K562 (cell line): ENCODE measurements around the gene HES5. TPM values are rescaled to one million over a fixed set of nuclear protein-coding genes. Genes with fewer than 3 reads are reported as not detected.
A peak's percentile ranks its signal among the peaks of the same experiment; 100 is the strongest.

Source experiments
- ARID4B ChIP-seq: sonication (generic); formaldehyde crosslinking; IDR thresholded peaks from 2 replicates; pipeline ENCODE4 v1.8.0; 2022; ENCODE audit warnings: mild to moderate bottlenecking, missing genetic modification reagents
- BRCA1 ChIP-seq, 2 experiments: fragments of 450-650 bp in 1 of 2; sonication (generic) in 1 of 2; formaldehyde crosslinking in 1 of 2; IDR thresholded peaks; 2 replicates each; pipeline versions ENCODE4 v1.5.0 to v1.6.1; 2017 to 2020; ENCODE audit warnings: mild to moderate bottlenecking in 1 of 2, missing genetic modification reagents in 1 of 2
- CCAR2 ChIP-seq: fragments of 200-400 bp; formaldehyde crosslinking; IDR thresholded peaks from 2 replicates; pipeline ENCODE4 v1.6.1; 2017; ENCODE audit warnings: mild to moderate bottlenecking, low read depth, low read length
- FOXP1 ChIP-seq: sonication (generic); formaldehyde crosslinking; IDR thresholded peaks from 2 replicates; pipeline ENCODE4 v1.8.0; 2022; ENCODE audit warnings: mild to moderate bottlenecking, missing genetic modification reagents
- GATAD2A ChIP-seq: fragments of 450-650 bp; IDR thresholded peaks from 2 replicates; pipeline ENCODE4 v1.6.1; 2017
- HCFC1 ChIP-seq: IDR thresholded peaks from 2 replicates; pipeline ENCODE4 v1.6.1; 2012; ENCODE audit warnings: low read depth, low read length, improper control_type of control experiment
- MCM5 ChIP-seq: fragments of 450-650 bp; IDR thresholded peaks from 2 replicates; pipeline ENCODE4 v1.6.1; 2016; ENCODE audit warnings: low read depth
- MTA2 ChIP-seq: fragments of 450-650 bp; IDR thresholded peaks from 2 replicates; pipeline ENCODE4 v1.6.1; 2016; ENCODE audit warnings: low read depth
- NCOA1 ChIP-seq: fragments of 450-650 bp; IDR thresholded peaks from 2 replicates; pipeline ENCODE4 v1.6.1; 2016; ENCODE audit warnings: low read depth
- PBX2 ChIP-seq, 2 experiments: IDR thresholded peaks in 1 of 2; conservative IDR thresholded peaks in 1 of 2; 2 replicates each; pipeline ENCODE4 v1.6.1; 2016; ENCODE audit warnings: low read depth in 2 of 2, mild to moderate bottlenecking in 1 of 2, missing compliant biosample characterization in 1 of 2, missing genetic modification characterization in 1 of 2, moderate library complexity in 1 of 2
- POLR2AphosphoS2 ChIP-seq: IDR thresholded peaks from 2 replicates; pipeline ENCODE4 v1.6.1; 2012; ENCODE audit warnings: low read length, improper control_type of control experiment
- POU5F1 ChIP-seq: fragments of 150-350 bp; IDR thresholded peaks from 2 replicates; pipeline ENCODE4 v1.6.1; 2014; ENCODE audit warnings: borderline replicate concordance, low read length, low read depth, mild to moderate bottlenecking; ENCODE audit not compliant: partially characterized antibody
- RFX5 ChIP-seq: IDR thresholded peaks from 2 replicates; pipeline ENCODE4 v1.6.1; 2011; ENCODE audit warnings: low read depth, mild to moderate bottlenecking, improper control_type of control experiment, low read length
- SIX5 ChIP-seq, 2 experiments: IDR thresholded peaks; 2 replicates each; pipeline ENCODE4 v1.6.1; 2011; ENCODE audit warnings: low read length in 2 of 2, borderline replicate concordance in 1 of 2, low read depth in 1 of 2, mild to moderate bottlenecking in 1 of 2, moderate library complexity in 1 of 2; ENCODE audit not compliant: insufficient read depth in 1 of 2
- TEAD1 ChIP-seq, 2 experiments: fragments of 450-650 bp in 1 of 2; sonication (generic) in 1 of 2; formaldehyde crosslinking; IDR thresholded peaks; 2 replicates each; pipeline versions ENCODE4 v1.4.0 to v1.8.0; 2020 to 2022; ENCODE audit warnings: mild to moderate bottlenecking in 2 of 2, missing genetic modification reagents in 1 of 2
- ZFP36 ChIP-seq: fragments of 150-350 bp; IDR thresholded peaks from 2 replicates; pipeline ENCODE4 v1.6.1; 2018; ENCODE audit warnings: low read length, low read depth; ENCODE audit not compliant: partially characterized antibody
- ZNF121 ChIP-seq: sonication (generic); formaldehyde crosslinking; conservative IDR thresholded peaks from 2 replicates; pipeline ENCODE4 v1.8.0; 2022; ENCODE audit warnings: missing genetic modification reagents
- ZNF174 ChIP-seq: fragments of 250-450 bp; sonication (Bioruptor Pico); IDR thresholded peaks from 2 replicates; pipeline ENCODE4 v1.4.0; 2020; ENCODE audit warnings: mild to moderate bottlenecking
- ZNF347 ChIP-seq: fragments of 450-650 bp; formaldehyde crosslinking; IDR thresholded peaks from 2 replicates; pipeline ENCODE4 v1.4.0; 2020; ENCODE audit warnings: low read depth, mild to moderate bottlenecking, moderate library complexity
- ZNF644 ChIP-seq: fragments of 200-800 bp; sonication (Bioruptor generic); IDR thresholded peaks from 2 replicates; pipeline ENCODE4 v1.6.1; 2016; ENCODE audit warnings: low read depth, missing genetic modification characterization, missing compliant biosample characterization
- ZNF778 ChIP-seq: fragments of 450-650 bp; formaldehyde crosslinking; IDR thresholded peaks from 2 replicates; pipeline ENCODE4 v1.4.0; 2020; ENCODE audit warnings: mild to moderate bottlenecking, moderate library complexity
- polyA plus RNA-seq, 8 experiments: library from polyadenylated mRNA; depleted of rRNA in 4 of 8; stranded (reverse) in 5 of 8; unstranded in 3 of 8; fragments of >200 nt; fragmentation: Nextera tagmentation in 2 of 8; fragmentation: Illumina TruSeq in 1 of 8; extraction: Ambion mirVana in 2 of 8; extraction: Trizol in 1 of 8; gene quantifications; 2 replicates each; pipeline versions ENCODE4 v1.2.1 to v1.2.3, GENCODE V29; 2011 to 2014; ENCODE audit warnings: inconsistent platforms in 1 of 8, missing spikeins in 1 of 8
- total RNA-seq, 7 experiments: library from RNA; depleted of rRNA in 6 of 7; stranded (reverse); fragments of >200 nt in 6 of 7; fragmentation: Illumina TruSeq in 2 of 7; extraction: Trizol in 2 of 7; gene quantifications; 2 replicates each; pipeline versions ENCODE4 v1.2.1 to v1.2.3, GENCODE V29; 2011 to 2021; ENCODE audit warnings: low replicate concordance in 1 of 7

HES5 gene
- total and polyA plus RNA-seq, 9 of the 15 experiments (the other 6 are each of a cell fraction or from before 2014, with no cell fraction given) = not detected

- TF ChIP-seq ZNF121 (CRISPR knock-in tag) = no peak
- TF ChIP-seq ZFP36 = peak; percentile 97
- TF ChIP-seq MTA2 = no peak
- TF ChIP-seq GATAD2A = no peak
- TF ChIP-seq ZNF174 (CRISPR knock-in tag) = no peak
- TF ChIP-seq POLR2AphosphoS2 = no peak
- TF ChIP-seq CCAR2 = no peak
- no peak for TF ChIP-seq BRCA1 (IDR thresholded peaks at IDR 0.05)
- no peak for TF ChIP-seq BRCA1 (CRISPR knock-in tag; IDR thresholded peaks at IDR 0.05)
- no peak for TF ChIP-seq POU5F1
- TF ChIP-seq ZNF778 = no peak
- 0 out of 2 replicates have a peak, but pooled peaks have one; percentile 11 for TF ChIP-seq HCFC1
- no peak for TF ChIP-seq SIX5 (IDR thresholded peaks at IDR 0.05; ENCODE audit: borderline replicate concordance in 1 of 2, insufficient read depth in 1 of 2, low read depth in 1 of 2, low read length in 2 of 2)
- TF ChIP-seq MCM5 = no peak
- TF ChIP-seq RFX5 = no peak
- no peak for TF ChIP-seq ZNF644 (tag)
- TF ChIP-seq ARID4B = peak; percentile 21; the same call in 1 of the 2 replicates
- TF ChIP-seq NCOA1 = no peak
- TF ChIP-seq ZNF347 (CRISPR knock-in tag) = no peak
- TF ChIP-seq TEAD1 (CRISPR knock-in tag; IDR thresholded peaks at IDR 0.05) = no peak
- 0 out of 2 replicates have a peak, but pooled peaks have one; percentile 4 for TF ChIP-seq PBX2 (CRISPR knock-in tag; IDR thresholded peaks at IDR 0.05; ENCODE audit: low read depth)
- TF ChIP-seq PBX2 (tag; conservative IDR thresholded peaks at IDR 0.05; ENCODE audit: low read depth) = no peak
- no peak for TF ChIP-seq FOXP1 (CRISPR knock-in tag)
Observed at GRCh38 chr1:2545754-2546514, 15.9 kb upstream of the HES5 start (continued).
